Liver (tissue), 3 donors: ENCODE results near the gene ECI1.

Experiments used
- GABPA ChIP-seq, 2 donors: IDR thresholded peaks in 1 of 2; conservative IDR thresholded peaks in 1 of 2; 2 replicates each; pipeline ENCODE4 v1.6.1; 2016; ENCODE audit warnings: antibody characterized with exemption in 2 of 2, mild to moderate bottlenecking in 1 of 2, moderate library complexity in 1 of 2
- JUND ChIP-seq, 2 donors: IDR thresholded peaks; 2 replicates each; pipeline ENCODE4 v1.6.1; 2016; ENCODE audit warnings: antibody characterized with exemption in 2 of 2
- NR2F2 ChIP-seq: IDR thresholded peaks from 2 replicates; pipeline ENCODE4 v1.6.1; 2016; ENCODE audit warnings: antibody characterized with exemption
- RAD21 ChIP-seq, 2 donors: IDR thresholded peaks; 2 replicates each; pipeline ENCODE4 v1.6.1; 2016; ENCODE audit warnings: antibody characterized with exemption in 2 of 2, mild to moderate bottlenecking in 2 of 2
- RXRA ChIP-seq, 2 donors: IDR thresholded peaks; 2 replicates each; pipeline ENCODE4 v1.6.1; 2017 to 2018; ENCODE audit warnings: antibody characterized with exemption in 2 of 2, mild to moderate bottlenecking in 1 of 2
- SP1 ChIP-seq: IDR thresholded peaks from 2 replicates; pipeline ENCODE4 v1.6.1; 2018; ENCODE audit warnings: antibody characterized with exemption, mild to moderate bottlenecking
- TAF1 ChIP-seq: conservative IDR thresholded peaks from 2 replicates; pipeline ENCODE4 v1.6.1; 2016; ENCODE audit warnings: antibody characterized with exemption, mild to moderate bottlenecking
- YY1 ChIP-seq: IDR thresholded peaks from 2 replicates; pipeline ENCODE4 v1.6.1; 2016; ENCODE audit warnings: antibody characterized with exemption, mild to moderate bottlenecking
- TF ChIP-seq, protein P1 (sequence below): fragments of 150-350 bp; IDR thresholded peaks from 2 replicates; pipeline ENCODE4 v1.5.1; 2017; ENCODE audit warnings: improper control_type of control experiment, low read depth, low read length; ENCODE audit not compliant: missing input control
- TF ChIP-seq, protein P2 (sequence below): IDR thresholded peaks from 2 replicates; pipeline ENCODE4 v1.6.1; 2016; ENCODE audit warnings: antibody characterized with exemption, mild to moderate bottlenecking
- TF ChIP-seq, protein P3 (sequence below): IDR thresholded peaks from 2 replicates; pipeline ENCODE4 v1.6.1; 2016; ENCODE audit warnings: antibody characterized with exemption
- TF ChIP-seq, protein P4 (sequence below): IDR thresholded peaks from 2 replicates; pipeline ENCODE4 v1.6.1; 2016; ENCODE audit warnings: antibody characterized with exemption
- TF ChIP-seq, protein P5 (sequence below): IDR thresholded peaks from 2 replicates; pipeline ENCODE4 v1.6.1; 2016; ENCODE audit warnings: antibody characterized with exemption
- donor health status: healthy.
- donor health status: healthy.

DNA sequence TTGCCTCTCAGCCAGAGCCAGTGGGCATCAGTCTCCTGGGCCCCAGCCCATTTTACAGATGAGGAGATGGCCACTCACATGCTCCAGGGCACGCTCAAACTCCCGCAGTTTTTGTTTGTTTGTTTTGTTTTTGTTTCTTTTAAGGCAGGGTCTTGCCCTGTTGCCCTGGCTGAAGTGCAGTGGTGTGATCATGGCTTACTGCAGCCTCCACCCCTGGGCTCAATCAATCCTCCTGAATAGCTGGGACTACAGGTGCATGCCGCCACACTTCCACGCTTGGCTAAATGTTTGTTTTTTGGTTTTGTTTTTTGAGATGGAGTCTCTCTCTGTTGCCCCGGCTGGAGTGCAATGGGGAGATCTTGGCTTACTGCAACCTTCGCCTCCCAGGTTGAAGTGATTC lies 24.5 kb downstream of the ECI1 start:
- TF ChIP-seq, protein P1, sequence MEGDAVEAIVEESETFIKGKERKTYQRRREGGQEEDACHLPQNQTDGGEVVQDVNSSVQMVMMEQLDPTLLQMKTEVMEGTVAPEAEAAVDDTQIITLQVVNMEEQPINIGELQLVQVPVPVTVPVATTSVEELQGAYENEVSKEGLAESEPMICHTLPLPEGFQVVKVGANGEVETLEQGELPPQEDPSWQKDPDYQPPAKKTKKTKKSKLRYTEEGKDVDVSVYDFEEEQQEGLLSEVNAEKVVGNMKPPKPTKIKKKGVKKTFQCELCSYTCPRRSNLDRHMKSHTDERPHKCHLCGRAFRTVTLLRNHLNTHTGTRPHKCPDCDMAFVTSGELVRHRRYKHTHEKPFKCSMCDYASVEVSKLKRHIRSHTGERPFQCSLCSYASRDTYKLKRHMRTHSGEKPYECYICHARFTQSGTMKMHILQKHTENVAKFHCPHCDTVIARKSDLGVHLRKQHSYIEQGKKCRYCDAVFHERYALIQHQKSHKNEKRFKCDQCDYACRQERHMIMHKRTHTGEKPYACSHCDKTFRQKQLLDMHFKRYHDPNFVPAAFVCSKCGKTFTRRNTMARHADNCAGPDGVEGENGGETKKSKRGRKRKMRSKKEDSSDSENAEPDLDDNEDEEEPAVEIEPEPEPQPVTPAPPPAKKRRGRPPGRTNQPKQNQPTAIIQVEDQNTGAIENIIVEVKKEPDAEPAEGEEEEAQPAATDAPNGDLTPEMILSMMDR = no peak
- TF ChIP-seq, protein P2, sequence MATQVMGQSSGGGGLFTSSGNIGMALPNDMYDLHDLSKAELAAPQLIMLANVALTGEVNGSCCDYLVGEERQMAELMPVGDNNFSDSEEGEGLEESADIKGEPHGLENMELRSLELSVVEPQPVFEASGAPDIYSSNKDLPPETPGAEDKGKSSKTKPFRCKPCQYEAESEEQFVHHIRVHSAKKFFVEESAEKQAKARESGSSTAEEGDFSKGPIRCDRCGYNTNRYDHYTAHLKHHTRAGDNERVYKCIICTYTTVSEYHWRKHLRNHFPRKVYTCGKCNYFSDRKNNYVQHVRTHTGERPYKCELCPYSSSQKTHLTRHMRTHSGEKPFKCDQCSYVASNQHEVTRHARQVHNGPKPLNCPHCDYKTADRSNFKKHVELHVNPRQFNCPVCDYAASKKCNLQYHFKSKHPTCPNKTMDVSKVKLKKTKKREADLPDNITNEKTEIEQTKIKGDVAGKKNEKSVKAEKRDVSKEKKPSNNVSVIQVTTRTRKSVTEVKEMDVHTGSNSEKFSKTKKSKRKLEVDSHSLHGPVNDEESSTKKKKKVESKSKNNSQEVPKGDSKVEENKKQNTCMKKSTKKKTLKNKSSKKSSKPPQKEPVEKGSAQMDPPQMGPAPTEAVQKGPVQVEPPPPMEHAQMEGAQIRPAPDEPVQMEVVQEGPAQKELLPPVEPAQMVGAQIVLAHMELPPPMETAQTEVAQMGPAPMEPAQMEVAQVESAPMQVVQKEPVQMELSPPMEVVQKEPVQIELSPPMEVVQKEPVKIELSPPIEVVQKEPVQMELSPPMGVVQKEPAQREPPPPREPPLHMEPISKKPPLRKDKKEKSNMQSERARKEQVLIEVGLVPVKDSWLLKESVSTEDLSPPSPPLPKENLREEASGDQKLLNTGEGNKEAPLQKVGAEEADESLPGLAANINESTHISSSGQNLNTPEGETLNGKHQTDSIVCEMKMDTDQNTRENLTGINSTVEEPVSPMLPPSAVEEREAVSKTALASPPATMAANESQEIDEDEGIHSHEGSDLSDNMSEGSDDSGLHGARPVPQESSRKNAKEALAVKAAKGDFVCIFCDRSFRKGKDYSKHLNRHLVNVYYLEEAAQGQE = no peak
- TF ChIP-seq, protein P3, sequence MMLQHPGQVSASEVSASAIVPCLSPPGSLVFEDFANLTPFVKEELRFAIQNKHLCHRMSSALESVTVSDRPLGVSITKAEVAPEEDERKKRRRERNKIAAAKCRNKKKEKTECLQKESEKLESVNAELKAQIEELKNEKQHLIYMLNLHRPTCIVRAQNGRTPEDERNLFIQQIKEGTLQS = no peak
- TF ChIP-seq JUND (IDR thresholded peaks at IDR 0.05) (no peak), RAD21 (IDR thresholded peaks at IDR 0.05) (no peak), NR2F2 (no peak), RXRA (IDR thresholded peaks at IDR 0.05) (no peak), GABPA (IDR thresholded peaks at IDR 0.05 in 1 of 2, conservative IDR thresholded peaks at IDR 0.05 in 1 of 2) (no peak), SP1 (no peak), YY1 (no peak), TAF1 (no peak)
- TF ChIP-seq, protein P4, sequence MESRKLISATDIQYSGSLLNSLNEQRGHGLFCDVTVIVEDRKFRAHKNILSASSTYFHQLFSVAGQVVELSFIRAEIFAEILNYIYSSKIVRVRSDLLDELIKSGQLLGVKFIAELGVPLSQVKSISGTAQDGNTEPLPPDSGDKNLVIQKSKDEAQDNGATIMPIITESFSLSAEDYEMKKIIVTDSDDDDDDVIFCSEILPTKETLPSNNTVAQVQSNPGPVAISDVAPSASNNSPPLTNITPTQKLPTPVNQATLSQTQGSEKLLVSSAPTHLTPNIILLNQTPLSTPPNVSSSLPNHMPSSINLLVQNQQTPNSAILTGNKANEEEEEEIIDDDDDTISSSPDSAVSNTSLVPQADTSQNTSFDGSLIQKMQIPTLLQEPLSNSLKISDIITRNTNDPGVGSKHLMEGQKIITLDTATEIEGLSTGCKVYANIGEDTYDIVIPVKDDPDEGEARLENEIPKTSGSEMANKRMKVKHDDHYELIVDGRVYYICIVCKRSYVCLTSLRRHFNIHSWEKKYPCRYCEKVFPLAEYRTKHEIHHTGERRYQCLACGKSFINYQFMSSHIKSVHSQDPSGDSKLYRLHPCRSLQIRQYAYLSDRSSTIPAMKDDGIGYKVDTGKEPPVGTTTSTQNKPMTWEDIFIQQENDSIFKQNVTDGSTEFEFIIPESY = no peak
- TF ChIP-seq, protein P5, sequence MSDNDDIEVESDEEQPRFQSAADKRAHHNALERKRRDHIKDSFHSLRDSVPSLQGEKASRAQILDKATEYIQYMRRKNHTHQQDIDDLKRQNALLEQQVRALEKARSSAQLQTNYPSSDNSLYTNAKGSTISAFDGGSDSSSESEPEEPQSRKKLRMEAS = no peak
